Sciatic nerve (tissue), 2 donors: Measurements from ENCODE around the gene TRIM54. TPM values are rescaled to one million over a fixed set of nuclear protein-coding genes. Genes with fewer than 3 reads are reported as not detected.
"Not testable (repeated sequence)": the region's sequence is repeated elsewhere in the genome, so short reads cannot be mapped to it uniquely, and the experiment has no call there.

ENCODE experiments used
- ATAC-seq: fragments of 200-7000 bp; cut with Tn5 transposase; one replicate; pipeline ENCODE4 v1.9.1; 2020; ENCODE audit warnings: mild to moderate bottlenecking, moderate library complexity
- DNase-seq: peaks from one replicate; pipeline ENCODE4 v3.0.0-alpha.2; 2020; ENCODE audit warnings: low spot score
- intact Hi-C: fragments of 100-400 bp; cut with DNase I; formaldehyde crosslinking; loops from one replicate; pipeline ENCODE4 v1.14.2; 2022
- total RNA-seq: library from RNA; stranded (reverse); fragmentation: NEBNext Ultra II Directional; extraction: Animal tissue kit (Norgen Biotek cat#: 25700); gene quantifications from one replicate; pipeline ENCODE4 v1.2.1, GENCODE V29; 2021
- donor health status: DM: no; HTN: no; CAD: no.
- donor health status: DM: no; HTN: no; CAD: no.

Gene TRIM54
- total RNA-seq, 1 donor from 2014 or later: 0.31 TPM

DNA sequence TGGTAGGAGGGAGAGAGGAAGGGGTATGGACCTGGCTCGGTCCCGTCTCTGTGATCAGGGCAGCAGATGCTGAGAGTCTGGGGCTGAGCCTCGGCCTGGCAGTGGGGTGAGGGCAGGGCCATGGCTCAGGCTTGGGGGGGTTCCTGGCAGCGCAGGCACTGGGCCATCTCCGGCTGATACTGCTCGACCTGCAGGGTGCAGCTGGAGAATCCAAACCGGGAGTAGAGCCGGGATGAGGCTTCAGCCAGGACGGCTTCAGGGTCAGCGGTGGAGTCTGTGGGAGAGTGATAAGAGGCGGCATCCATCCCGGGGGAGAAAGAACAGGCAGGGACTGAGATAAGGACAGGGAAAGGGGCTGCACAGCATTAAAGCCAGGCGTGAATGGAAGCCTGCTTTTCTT lies 27.0 kb upstream of the TRIM54 start:
- intact Hi-C loops: no loop called here
- no peak for ATAC-seq
- no peak for DNase-seq

DNA sequence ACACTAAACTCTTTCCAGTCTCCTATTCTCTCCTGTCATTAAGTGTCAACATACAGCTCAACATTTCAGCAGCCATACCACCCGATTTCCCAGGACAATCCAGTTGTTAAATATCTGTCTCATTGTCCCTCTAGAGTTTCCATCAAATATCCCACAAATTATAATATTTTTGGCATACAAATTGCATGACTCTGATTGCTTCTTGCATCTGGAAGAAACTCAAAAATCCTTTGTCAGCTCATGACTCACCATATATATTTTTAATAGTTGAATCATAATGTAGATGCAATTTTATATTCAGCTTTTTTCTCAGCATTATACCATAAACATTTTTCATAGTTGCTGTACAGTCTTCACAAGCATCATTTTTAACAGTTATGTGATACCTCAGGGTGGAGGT lies 26.6 kb upstream of the TRIM54 start:
- ATAC-seq: no peak
- DNase-seq: no peak
- intact Hi-C loops: no loop called here

DNA sequence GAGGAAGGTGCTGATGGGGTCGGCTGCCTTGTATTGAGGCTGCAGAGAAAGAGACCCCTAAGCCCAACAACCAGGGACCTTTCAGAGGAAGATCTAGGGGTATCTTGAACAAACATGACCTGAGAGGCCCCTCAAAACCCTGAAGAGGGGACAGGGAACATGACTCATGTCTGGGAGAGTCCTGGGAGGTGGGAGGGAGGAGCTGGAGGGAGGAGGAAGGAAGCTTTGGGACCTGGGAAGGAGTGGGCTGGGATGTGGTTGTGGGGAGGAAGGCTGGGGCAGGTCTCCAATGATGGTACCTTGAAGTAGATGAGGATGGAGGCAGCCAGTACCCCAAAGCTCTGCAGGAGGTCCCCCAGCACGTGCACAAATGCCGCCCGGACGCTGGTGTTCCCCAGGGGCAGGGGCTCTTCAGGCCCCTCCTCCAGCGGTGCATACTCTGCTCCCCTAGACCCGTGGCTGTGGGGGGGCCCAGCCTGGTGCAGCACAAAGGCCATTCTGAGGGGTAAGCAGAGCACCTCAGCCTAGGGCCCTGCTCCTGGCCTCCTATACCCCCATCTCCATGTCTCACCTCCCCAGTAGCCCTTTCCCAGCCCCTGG lies 25.3 kb upstream of the TRIM54 start:
- no peak for DNase-seq
- intact Hi-C loops: no loop called here
- no peak for ATAC-seq

DNA sequence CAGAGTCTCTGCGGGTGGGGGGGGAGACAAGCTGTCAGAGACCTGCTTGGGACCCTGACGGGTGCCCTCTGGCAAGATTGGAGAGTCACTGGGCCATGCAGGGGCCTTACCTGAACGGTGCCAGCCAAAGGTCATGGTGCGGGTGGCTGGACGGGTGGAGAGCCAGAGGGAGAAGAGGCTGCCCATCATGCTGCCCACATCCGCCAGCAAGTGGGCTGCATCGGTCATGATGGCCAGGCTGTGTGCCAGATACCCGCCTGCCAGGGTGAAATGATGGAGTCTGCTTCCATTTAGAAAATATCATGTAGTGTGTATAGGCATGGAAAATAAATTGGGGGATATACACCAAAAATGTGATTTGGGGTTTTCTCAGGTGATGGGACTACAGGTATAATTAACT lies 24.2 kb upstream of the TRIM54 start:
- DNase-seq (no peak), ATAC-seq (no peak)
- intact Hi-C loops: no loop called here

DNA sequence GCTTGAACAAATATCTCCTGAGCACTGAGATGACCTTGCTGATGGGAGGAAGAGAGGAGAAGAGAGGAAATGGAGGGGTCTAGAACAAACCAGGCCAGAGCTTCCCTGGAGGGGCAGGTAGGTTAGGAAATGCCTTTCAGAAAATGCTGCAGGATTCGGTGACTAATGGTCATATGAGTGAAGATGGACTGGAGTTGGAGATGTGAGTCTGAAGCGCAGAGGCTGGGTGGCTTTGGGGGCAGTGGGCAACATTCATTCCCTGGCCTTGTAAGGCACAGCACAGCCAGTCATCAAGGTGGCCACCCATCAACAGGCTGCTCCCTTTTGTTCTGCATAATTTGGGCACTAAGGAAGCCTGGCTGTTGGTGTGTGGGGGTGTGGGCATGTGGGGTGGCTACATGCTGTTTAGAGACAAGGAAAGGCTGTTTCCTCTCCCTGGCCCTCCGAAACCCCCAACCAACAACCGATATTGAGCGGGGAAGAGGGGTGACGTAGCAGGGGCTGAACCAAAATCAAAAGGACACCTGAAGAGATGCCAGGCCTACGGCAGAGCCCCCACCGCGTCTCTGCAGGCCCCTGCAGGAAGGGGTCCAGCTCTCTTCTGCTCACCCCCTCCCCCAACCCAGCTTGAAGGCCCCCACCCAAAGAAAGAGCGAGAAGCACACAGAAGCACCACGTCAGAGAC lies 20.8 kb upstream of the TRIM54 start:
- no peak for DNase-seq
- intact Hi-C loops: no loop called here

DNA sequence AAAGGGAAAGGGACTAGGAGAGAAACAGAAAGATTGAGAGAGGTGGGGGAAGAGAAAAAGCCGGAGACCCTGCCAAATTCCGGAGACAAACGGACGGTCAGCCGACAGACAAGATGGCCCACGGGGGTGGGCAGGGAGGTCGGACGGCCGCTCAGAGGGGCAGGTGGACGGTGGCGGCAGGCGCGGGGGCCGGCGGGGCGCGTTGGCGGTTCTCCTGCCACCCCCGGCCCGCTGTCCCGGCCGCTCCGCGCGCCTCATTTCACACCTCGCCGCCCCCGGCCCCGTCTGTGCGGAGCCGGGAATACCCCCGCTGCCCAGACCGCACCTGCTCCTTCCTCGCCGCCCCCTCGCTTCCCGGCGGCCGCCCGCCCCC lies 20.3 kb upstream of the TRIM54 start:
- intact Hi-C loops: no loop called here
- no peak for ATAC-seq
- no peak for DNase-seq

More for the DNA sequence above, 20.8 kb upstream of the TRIM54 start:
- ATAC-seq: no peak

DNA sequence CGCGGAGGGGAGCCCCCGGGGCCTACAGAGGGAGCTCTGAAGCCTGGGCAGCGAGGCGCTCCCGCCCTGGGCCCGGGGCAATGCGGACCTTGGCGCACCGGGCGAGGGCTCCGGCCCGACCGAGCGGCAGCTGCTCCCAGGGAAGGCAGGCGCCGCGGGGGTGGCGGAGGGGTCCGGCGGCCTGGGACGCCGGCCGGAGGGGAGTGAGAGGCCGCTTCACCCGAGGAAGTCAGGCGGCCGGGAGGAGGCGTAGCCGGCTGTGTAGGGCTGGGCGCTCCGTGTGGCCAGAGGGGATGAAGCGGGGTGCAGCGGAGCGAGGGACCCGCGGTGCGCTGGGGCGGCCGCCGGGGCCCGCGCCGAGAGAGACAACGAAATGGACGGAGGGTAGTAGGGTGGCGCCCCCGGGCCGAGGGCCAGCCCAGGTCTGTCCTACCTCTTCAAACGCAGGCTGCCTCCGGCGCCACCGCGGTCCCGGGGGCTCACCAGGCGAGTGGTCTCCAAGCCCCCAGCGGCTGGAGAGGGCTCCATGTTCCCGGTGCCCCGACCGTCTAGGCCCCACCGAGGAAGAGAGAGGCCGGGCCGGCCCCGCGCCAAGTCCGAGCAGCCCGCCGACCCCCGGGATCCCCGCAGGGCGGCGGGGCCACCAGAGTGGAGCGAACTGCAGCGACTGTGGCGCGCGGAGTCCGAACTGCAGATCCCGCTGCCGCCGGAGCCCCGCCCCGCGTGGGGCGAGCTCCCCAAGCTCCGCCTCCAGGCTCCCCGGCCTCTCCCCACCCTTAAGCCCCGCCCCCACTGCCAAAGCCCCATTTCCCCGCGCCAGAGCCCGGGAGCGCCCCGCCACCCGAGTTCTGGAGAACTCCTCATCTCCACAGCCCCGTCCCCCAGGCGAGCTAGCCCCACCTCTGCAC lies 19.6 kb upstream of the TRIM54 start, which contains the start of gene SLC30A3:
Gene SLC30A3 (minus strand): TSS at position 669 of the 908 bp plus-strand sequence. CDS start 141 bp downstream, at position 528.
- ATAC-seq (peak; percentile 76), DNase-seq (peak; percentile 71)
- intact Hi-C loops: no loop called here

DNA sequence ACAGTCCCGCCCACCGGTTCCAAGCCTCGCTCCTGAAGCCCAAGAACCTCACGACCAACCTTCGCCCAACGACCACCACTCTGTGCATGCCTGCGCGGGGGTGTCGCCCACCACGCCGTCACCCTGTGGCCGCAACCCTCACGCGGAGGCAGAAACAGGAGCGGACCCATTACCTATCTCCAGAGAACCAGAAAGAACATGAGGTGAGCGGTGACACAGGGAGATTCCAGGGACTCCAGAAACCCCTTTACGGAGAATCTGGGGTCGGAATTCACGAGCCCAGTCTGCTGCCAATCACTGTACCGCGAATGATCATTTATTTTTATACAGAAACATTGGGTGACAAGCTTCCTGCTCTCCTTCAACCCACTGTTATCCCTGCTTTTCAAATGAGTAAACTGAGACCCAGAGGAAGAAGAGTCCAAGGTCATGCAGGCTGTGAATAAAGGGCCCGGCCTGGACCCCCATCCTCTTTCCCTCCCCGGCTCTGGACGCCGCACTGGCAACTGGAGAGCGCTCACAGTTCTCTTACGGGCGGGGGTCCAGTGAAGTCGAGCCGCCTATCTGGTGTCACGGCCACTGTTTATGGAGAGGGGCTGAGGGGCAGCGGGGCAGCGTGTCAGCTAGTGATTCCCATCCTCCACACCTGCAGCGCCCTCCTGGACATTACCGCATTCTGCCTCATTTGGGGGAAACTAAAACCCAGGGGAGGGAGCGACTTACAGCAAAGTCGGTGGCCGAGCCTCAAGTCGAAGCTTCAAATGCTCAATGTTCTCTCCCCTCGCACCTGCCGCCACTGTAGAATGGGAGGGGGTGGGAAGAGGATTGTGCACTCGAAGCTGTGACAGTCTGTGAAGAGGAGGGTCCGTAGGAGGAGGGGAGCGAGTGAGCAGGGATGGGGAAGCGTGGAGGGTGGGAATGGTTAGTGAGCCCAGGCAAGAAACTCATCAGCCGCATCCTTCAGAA lies 18.7 kb upstream of the TRIM54 start:
- ATAC-seq: no peak
- no peak for DNase-seq
- intact Hi-C loops: no loop called here

DNA sequence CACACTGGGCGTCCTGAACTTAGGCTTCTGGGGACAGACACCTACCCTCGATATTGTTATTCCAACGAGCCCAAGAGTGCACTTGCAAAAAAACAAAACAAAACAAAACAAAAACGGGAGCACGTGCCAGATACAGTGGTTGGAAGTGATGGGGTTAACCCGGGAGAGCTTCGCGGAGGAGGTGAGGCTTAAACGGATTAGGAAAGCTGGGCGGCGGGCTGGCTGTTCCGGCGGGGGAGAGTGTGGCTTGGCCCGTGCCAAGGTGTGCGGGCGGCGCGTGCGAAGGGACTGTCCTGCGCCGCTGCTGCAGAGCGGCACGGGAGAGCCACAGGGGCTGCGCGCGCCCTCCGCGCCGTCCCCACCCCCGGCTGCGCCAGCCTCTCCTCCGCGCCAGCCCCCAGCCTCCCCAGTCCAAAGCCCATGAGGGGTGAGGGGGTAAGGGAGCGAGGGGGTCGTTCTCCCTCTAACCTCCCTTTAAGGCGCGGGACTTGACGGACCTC lies 17.9 kb upstream of the TRIM54 start:
- DNase-seq (no peak), ATAC-seq (no peak)
- intact Hi-C loops: no loop called here

DNA sequence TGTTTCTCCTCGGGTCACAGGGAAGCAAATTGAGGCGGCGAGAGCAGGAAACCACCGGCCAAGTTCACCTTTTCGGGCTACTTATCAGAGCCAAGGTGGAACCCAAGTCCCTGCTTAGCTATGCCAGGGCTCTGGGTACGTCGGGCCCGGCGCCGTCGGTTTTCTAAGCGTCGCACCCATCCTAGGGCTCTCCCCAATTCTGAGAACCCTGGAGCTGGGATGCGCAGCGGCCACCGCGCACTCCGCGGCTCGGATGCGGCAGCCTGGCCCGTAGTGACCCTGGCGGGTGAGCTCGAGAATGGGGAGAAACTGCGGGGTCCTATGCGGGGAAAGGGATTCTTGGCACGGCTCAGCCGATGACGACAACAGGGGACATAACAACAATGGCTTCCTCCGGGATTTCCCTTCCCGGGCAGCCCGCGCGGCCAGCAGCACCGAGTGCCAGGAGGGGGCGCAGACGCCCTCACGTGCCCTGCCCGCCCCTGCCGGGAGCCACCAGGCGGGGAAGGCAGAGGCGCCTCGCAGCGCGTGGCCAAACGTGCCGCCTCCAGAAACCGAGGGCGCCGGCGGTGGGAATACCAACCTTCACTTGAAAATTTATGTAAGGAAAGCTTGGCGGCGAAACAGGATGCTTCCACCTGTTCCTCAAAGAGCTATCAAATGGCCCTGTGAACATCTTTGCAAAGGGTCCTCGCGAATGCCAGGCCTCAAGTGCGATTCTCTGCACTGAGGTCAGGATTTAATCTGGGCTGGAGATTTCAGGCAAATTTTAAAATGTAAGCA lies 17.3 kb upstream of the TRIM54 start:
- ATAC-seq (peak; percentile 46), DNase-seq (peak; percentile 67)
- intact Hi-C loops: no loop called here

DNA sequence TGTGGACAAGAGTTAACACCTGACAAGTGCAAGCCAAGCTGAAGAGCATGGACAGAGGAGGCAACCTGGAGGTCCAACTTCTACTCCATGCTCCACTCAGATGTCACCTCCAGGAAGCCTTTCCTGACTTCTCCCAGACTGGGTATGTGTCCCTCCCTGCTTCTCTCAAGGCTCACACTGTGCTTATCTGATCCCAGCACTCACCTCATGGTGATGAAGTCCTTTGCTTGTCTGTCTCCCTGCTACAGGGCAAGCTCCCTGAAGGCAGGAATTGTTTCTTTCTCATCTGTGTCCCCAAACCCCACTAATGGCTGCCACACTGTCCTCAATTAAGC lies 16.7 kb upstream of the TRIM54 start:
- no peak for ATAC-seq

DNA sequence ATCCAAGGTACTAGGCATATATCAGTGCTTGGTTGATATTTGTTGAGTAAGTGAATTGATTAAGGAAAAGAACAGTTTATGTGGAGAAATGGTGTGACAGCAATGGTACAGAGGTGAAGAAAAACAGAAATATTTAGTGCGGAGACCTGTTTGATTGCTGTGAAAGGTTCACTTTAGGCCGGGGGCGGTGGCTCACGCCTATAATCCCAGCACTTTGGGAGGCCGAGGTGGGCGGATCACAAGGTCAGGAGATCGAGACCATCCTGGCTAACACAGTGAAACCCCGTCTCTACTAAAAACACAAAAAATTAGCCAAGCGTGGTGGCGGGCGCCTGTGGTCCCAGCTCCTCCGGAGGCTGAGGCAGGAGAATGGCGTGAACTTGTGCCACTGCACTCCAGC lies 13.9 kb upstream of the TRIM54 start:
- ATAC-seq, DNase-seq, intact Hi-C loops: not testable (repeated sequence)

More for the DNA sequence above, 16.7 kb upstream of the TRIM54 start:
- intact Hi-C loops: no loop called here
- DNase-seq: no peak

DNA sequence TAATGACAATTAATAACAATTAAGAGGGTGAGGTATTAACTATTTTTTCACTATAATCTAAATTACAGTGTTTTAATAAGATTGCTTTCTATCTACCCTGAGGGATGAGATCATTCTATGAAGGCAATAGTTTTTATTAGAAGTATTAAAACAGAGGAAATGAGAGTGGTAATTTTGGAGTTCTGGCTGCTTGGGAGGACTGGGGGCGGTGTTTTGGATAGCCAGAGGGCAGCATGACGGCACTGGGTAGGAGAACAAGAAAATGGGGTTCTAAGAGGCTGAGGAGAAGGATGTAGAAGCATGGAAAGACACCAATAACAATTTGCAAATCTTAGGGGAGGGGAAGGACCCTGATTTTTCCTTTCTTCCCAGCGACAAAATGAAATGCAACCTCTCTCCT lies 12.1 kb upstream of the TRIM54 start:
- DNase-seq (no peak), ATAC-seq (no peak)
- intact Hi-C loops: no loop called here

DNA sequence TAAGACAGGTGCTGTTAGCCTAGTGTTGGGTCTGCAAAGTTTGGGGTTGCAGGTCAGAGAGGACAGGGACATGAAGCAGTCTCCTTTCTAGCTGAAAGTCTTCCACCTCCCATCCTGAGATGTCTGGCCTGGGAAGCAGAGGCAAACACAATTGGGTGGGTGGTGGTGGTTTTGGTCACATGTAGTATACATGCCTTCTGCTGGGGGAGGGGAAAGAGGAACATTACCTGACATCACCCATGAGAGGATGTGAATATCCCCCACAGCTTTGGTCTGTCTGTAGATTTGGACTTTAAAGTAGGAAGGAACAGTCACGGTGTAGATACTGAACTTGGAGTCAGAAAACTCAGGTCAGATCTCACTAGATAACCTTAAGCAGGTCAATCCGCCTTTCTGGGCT lies 11.6 kb upstream of the TRIM54 start:
- DNase-seq (no peak), ATAC-seq (no peak)
- intact Hi-C loops: no loop called here

DNA sequence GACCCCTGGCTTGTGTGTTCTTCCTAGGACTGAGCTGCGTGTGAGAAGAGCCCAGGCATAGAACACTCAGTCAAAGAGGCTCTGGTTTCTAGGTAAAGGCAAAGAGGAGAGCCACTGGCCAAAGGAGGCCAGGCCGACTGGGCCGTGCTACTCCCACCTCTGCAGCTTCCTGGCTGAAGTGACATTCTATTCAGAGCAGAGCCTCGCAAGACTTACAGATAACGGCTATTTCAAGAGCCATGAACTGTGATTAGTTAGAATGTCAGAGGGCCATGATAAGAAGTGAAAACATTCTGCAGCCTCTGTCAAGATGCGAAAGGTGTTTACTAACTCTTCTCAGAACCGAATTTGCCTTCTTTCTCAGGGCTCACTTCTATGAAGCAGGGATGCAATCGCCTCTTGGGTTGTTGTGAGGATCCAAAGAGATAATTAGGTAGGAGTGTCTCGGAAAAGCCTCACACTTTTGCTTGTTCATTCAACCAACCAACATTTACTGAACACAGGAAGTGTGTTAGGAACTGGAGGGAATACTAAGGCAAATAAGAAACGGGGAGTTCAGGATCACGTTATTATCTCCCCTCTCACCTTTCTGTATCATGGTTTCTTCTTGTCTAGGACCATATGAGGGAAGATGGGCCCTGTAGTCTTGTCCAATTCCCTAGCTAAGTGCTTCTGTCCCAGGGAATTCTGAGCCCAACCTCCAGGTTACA lies 10.4 kb upstream of the TRIM54 start:
- intact Hi-C loops: no loop called here
- ATAC-seq: no peak
- DNase-seq: no peak

DNA sequence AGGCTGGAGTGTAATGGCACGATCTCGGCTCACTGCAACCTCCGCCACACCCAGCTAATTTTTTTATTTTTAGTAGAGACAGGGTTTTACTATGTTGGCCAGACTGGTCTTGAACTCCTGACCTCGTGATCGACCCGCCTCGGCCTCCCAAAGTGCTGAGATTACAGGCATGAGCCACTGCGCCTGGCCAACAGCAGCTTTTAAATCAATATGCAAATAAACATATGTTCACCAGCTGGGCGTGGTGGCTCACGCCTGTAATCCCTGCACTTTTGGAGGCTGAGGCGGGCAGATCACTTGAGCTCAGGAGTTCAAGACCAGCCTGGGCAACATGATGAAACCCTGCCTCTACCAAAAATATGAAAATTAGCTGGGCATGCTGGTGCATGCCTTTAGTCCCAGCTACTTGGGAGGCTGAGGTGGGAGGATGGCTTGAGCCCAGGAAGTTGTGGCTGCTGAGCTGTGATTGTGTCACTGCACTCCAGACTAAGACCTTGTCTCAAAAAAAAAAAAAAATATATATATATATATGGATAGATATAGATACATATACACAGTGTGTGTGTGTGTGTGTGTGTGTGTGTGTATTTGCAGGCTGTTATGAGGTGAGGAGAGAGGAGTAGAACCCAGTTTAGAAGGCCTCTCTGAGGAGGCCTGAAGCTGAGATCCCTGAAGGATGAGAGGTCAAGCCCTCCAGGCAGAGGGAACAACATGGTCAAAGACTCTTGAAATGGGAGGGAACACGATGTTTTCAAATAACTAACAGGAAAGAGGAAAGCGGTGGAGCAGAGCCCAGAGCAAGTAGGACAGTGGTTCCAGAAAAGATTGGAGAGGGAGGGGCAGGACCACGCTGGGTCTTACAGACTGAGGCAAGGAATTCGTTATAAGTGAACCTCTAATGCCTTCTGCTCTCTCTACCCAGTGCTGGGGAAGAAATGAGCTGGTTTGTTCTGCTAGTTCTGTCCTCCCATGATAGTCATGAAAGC lies 9.4 kb upstream of the TRIM54 start:
- intact Hi-C loops, DNase-seq, ATAC-seq: not testable (repeated sequence)
